ENCODE results near the gene PHOX2A. TPM values are rescaled to one million over a fixed set of nuclear protein-coding genes. Genes with fewer than 3 reads are reported as not detected.
A peak's percentile ranks its signal among the peaks of the same experiment; 100 is the strongest.

PHOX2A gene
- total and polyA plus RNA-seq, 5 experiments from 2014 or later, result not detected

DNA sequence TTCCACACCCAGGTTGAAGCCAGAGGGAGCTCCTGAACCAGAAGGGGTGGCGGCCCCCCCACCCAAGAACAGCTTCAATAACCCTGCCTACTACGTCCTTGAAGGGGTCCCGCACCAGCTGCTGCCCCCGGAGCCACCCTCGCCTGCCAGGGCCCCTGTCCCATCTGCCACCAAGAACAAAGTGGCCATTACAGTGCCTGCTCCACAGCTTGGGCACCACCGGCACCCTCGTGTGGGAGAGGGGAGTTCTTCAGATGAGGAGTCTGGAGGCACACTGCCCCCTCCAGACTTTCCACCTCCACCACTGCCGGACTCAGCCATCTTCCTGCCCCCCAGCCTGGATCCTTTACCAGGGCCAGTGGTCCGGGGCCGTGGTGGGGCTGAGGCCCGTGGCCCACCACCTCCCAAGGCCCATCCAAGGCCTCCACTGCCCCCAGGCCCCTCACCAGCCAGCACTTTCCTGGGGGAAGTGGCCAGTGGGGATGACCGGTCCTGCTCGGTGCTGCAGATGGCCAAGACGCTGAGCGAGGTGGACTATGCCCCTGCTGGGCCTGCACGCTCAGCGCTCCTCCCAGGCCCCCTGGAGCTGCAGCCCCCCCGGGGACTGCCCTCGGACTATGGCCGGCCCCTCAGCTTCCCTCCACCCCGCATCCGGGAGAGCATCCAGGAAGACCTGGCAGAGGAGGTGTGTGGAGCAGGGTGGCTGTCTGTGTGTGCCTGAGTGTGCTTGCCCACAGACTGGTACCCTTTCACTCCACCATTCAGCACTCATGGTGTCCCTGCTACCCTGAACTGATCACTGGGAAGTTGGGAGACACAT, 6.7 kb downstream of the PHOX2A start:
- Mint-ChIP-seq H3K4me3 (no peak overlapping the region), H3K27me3 (peaks cover 17 to 33% (median 22%) of the 10 kb centered on the region in 5 donors), H3K27ac (peak overlapping the region in 2 of 10 donors; percentile 18 to 55), H3K9me3 (no peaks in the 10 kb centered on the region), H3K4me1 (peaks cover 26 to 42% (median 34%) of the 10 kb centered on the region in 4 donors), H3K36me3 (peaks cover 0 to 35% (median 0%) of the 10 kb centered on the region in 3 donors)
- POLR2A ChIA-PET, result interaction anchor here (2.4 kb wide), 1 partner anchor 14 kb away, joined by 11 read pairs; no protein-coding TSS in a partner anchor
- no peak for ATAC-seq
- no peak for DNase-seq

DNA sequence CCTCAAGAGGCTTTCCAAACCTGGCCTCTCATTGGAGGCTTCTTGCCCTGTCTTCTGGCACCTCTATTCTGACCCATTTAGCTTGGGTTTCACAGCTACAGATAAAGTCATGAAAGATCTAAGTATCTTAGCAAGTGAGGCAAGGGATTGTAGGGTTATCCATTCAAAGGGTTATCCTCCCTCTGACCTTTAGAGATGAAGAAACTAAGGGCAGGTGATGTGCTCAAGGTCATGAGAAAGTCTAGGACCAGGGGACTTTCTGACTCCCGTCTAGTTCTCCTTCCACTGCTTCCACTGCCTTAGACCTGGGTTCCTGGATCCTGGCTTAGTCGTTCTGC, 7.2 kb downstream of the PHOX2A start:
- ATAC-seq (no peak), DNase-seq (no peak)
- peaks cover 0 to 40% (median 0%) of the 10 kb centered on the region in 3 donors for H3K36me3 Mint-ChIP-seq
- no peaks in the 10 kb centered on the region for H3K9me3 Mint-ChIP-seq
- POLR2A ChIA-PET, result interaction anchor here (0.9 to 2.4 kb wide), 2 partner anchors 12 to 14 kb away, joined by 3 to 11 read pairs; partner anchors contain the start of gene INPPL1
- H3K27ac Mint-ChIP-seq, result peak overlapping the region in 3 of 10 donors; percentile 10 to 89 (median 55)
- peaks cover 11 to 27% (median 17%) of the 10 kb centered on the region in 5 donors for H3K27me3 Mint-ChIP-seq
- no peak overlapping the region for H3K4me3 Mint-ChIP-seq
- peaks cover 22 to 36% (median 28%) of the 10 kb centered on the region in 4 donors for H3K4me1 Mint-ChIP-seq

DNA sequence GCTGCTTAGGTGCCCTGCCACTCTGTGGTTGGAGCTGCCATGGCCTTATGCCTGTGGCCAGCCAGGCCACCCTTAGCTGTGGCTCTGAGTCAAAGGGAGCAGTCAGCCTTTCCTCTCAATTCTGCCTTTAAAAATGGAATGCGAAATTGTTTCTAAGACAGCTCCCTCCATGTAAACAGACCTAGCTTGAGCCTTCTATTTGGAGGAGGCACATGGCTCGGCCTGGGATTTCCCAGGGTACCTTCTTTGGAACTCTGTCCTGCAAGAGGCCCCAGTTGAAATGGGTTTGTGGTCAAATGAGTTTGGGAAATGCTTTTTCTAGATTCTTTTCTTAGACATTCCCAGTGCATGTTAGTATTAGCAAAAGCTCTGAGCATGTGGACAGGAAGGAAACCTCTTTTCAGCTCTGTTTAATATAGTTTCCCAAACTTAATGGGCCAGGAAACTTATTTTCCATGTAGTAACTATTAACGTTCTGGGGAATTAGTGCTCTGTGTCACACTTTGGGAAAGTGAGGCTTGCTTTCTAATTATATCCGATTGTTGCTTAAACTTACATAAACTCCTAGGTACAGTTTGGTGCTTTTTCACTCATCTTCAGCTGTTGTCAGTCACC, 7.8 kb downstream of the PHOX2A start:
- ATAC-seq (no peak), DNase-seq (peak in 1 of 10 donors; percentile 3)
- H3K9me3 Mint-ChIP-seq, result no peaks in the 10 kb centered on the region
- peaks cover 0 to 45% (median 0%) of the 10 kb centered on the region in 3 donors for H3K36me3 Mint-ChIP-seq
- peak overlapping the region in 5 of 10 donors; percentile 10 to 89 (median 55) for H3K27ac Mint-ChIP-seq
- H3K27me3 Mint-ChIP-seq, result peaks cover 8 to 22% (median 14%) of the 10 kb centered on the region in 5 donors
- POLR2A ChIA-PET, result interaction anchor here (0.9 to 2.4 kb wide), 2 partner anchors 11 to 13 kb away, joined by 3 to 11 read pairs; partner anchors contain the start of gene INPPL1
- peaks cover 19 to 34% (median 25%) of the 10 kb centered on the region in 4 donors for H3K4me1 Mint-ChIP-seq
- no peak overlapping the region for H3K4me3 Mint-ChIP-seq

DNA sequence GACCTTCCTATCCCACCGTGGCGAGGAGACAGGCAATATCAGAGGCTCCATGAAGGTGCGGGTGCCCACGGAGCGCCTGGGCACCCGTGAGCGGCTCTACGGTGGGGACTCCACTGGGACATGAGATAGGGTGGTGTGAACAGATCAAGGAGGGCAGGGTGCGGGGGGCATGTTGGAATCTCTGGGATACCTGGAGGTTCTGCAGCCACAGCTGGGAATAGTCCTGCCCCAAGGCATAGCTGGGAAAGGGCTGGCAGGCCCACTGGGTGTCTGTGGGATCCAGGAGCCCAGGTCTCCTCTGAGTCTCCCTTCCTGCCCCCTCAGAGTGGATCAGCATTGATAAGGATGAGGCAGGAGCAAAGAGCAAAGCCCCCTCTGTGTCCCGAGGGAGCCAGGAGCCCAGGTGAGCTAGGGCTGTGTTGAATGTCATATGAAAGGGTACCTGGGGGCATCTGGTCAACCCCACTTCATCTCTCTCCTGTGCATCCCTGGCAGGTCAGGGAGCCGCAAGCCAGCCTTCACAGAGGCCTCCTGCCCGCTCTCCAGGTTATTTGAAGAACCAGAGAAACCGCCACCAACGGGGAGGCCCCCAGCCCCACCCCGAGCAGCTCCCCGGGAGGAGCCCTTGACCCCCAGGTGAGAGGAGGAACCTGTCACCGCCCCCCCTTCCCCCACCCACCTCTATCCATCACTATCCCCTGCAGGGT, 8.5 kb downstream of the PHOX2A start:
- POLR2A ChIA-PET, result interaction anchor here (0.9 to 2.4 kb wide), 2 partner anchors 10 to 12 kb away, joined by 3 to 11 read pairs; partner anchors contain the start of gene INPPL1
- Mint-ChIP-seq H3K9me3 (no peaks in the 10 kb centered on the region), H3K36me3 (peaks cover 0 to 47% (median 0%) of the 10 kb centered on the region in 3 donors), H3K27ac (peak overlapping the region in 3 of 10 donors; percentile 29 to 87 (median 41)), H3K27me3 (peaks cover 3 to 15% (median 9%) of the 10 kb centered on the region in 5 donors), H3K4me3 (no peak overlapping the region), H3K4me1 (peaks cover 14 to 28% (median 20%) of the 10 kb centered on the region in 4 donors)
- ATAC-seq (no peak), DNase-seq (no peak)

DNA sequence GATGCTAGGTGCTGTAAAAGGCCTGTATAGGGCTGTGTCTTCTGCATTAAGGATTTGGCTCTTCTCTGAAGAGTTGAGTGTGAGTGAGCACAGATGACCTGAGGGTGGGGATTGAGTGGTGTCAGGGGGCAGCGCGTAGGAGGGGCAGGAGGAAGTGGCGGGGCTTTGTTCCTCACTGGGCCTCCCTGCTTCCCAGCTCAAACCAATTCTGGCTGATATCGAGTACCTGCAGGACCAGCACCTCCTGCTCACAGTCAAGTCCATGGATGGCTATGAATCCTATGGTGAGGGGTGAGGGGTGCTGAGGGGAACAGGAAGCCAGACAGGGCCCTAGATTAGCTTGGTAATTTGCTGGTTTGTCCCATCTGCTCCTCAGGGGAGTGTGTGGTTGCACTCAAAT, 9.1 kb downstream of the PHOX2A start:
- Mint-ChIP-seq H3K27me3 (peaks cover 0 to 9% (median 5%) of the 10 kb centered on the region in 5 donors), H3K27ac (peak overlapping the region in 5 of 10 donors; percentile 27 to 87 (median 44)), H3K4me3 (no peak overlapping the region), H3K36me3 (peaks cover 0 to 50% (median 0%) of the 10 kb centered on the region in 3 donors), H3K9me3 (no peaks in the 10 kb centered on the region), H3K4me1 (peaks cover 11 to 24% (median 15%) of the 10 kb centered on the region in 4 donors)
- POLR2A ChIA-PET, result no interaction called here
- DNase-seq (peak in 1 of 10 donors; percentile 7), ATAC-seq (no peak)

DNA sequence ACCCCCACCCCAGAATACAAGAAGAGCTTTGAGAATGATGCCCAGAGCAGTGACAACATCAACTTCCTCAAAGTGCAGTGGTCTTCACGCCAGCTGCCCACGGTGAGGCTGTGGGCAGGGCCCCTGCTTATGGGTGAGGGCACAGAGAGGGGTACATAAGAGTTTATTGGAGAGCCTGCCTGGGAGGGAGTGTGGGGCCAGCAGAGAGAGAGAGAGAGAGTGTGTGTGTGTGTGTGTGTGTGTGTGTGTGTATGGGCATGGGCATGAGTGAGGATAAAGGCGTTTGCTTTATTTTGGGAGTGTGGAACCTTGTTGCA, 9.5 kb downstream of the PHOX2A start:
- POLR2A ChIA-PET, result no interaction called here
- H3K27ac Mint-ChIP-seq, result peak overlapping the region in 6 of 10 donors; percentile 12 to 87 (median 60)
- peaks cover 0 to 6% (median 5%) of the 10 kb centered on the region in 5 donors for H3K27me3 Mint-ChIP-seq
- peaks cover 0 to 55% (median 0%) of the 10 kb centered on the region in 3 donors for H3K36me3 Mint-ChIP-seq
- H3K4me3 Mint-ChIP-seq, result no peak overlapping the region
- H3K4me1 Mint-ChIP-seq, result peaks cover 11 to 23% (median 14%) of the 10 kb centered on the region in 4 donors
- ATAC-seq, result no peak
- no peak for DNase-seq
- no peaks in the 10 kb centered on the region for H3K9me3 Mint-ChIP-seq

DNA sequence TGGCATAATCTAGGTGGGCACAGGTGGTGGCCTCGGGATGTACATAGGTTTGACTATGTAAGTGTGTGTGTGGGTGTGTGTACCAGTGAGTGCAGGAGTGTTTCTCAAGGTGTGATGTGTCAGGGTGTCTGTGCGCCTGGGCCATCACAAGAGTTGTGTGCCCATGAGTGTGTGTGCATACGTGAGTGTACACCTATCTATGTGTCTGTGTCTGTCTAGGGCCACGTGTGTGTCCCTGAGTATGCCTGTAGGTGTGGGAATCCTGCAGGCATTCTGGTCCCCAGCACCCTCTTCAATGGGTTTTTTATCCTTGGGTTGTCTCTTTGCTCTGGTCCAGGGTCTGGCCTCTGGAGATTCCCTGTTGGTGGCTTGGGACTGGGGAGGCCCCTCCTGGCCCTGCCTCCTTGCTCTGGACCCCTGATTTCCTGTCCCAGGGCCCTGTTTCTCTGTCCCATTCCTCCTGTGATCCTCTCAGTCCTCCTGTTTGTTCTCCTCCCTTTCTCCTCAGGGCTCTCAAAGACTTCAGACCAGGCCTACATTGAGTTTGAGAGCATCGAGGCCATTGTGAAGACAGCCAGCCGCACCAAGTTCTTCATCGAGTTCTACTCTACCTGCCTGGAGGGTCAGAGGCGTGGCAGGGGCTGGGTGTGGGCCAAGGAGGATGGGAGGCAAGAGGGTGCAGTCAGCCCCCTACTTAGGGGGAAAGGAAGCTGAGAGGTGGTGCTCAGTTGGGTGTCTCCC, 10.0 kb downstream of the PHOX2A start:
- Mint-ChIP-seq H3K9me3 (no peaks in the 10 kb centered on the region), H3K27me3 (peaks cover 0 to 2% (median under 1%) of the 10 kb centered on the region in 5 donors), H3K27ac (peak overlapping the region in 7 of 10 donors; percentile 32 to 87 (median 65)), H3K4me1 (peaks cover 10 to 18% (median 12%) of the 10 kb centered on the region in 4 donors), H3K4me3 (no peak overlapping the region), H3K36me3 (peaks cover 0 to 58% (median 0%) of the 10 kb centered on the region in 3 donors)
- POLR2A ChIA-PET, result no interaction called here
- DNase-seq (peak in 1 of 10 donors; percentile 4), ATAC-seq (no peak)

DNA sequence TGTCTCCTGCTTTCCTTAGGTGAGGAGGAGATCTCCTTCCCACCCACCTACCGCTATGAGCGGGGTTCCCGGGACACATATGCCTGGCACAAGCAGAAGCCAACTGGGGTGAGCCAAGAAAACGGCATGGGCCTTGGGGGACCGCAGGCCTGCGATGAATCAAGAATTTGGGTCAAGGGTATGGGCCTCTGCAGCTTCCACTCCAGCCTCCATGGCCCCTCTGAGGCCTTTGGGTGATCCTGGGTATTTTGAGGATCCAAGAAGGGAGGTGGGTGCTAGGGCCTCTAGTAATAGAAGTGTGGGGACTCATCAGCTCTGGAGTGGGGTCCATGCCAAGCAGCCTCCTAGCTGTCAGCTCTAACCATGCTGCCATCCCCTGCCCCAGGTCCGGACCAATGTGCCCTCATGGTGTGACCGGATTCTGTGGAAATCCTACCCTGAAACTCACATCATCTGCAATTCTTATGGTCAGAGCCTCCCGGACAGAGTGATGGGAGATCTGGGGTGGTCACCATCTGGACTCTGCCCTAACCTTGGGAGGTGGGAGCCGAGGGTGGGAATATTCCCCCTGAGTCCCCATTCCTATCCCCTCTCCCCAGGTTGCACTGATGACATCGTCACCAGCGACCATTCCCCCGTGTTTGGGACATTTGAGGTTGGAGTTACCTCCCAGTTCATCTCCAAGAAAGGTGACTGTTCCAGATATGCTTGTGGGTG, 10.8 kb downstream of the PHOX2A start:
- DNase-seq (peak in 1 of 10 donors; percentile 12), ATAC-seq (no peak)

DNA sequence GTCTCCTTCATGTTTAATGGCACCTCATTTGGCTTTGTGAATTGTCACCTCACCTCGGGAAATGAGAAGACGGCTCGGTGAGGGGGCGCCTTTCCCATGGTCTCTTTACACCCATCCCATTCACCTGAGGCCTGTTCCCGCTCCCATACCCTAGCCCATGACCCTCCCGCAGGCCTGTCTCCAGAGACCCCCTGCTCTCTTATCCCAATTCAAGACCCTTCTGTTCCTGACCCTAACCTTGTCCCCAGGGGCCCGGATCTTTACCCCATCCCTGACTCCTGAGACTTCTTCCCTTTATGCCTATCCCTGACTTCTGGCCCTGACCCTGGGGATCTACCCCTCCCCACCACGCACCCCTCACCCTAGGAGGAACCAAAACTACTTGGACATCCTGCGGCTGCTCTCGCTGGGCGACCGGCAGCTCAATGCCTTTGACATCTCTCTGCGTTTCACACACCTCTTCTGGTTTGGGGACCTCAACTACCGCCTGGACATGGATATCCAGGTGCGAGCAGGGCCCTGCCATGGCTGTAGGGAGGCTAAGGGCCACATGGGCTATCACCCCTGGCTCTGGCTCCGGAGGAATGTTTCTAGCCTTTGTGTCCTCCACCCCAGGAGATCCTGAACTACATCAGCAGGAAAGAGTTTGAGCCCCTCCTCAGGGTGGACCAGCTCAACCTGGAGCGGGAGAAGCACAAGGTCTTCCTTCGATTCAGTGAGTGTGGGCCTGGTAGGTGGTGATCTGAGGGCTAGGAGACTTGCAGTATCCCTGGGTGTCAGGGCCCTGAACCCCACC, 11.5 kb downstream of the PHOX2A start:
- no peak for ATAC-seq
- H3K27ac Mint-ChIP-seq, result peak overlapping the region in 2 of 10 donors; percentile 73 to 87
- peaks cover 0 to 63% (median 1%) of the 10 kb centered on the region in 3 donors for H3K36me3 Mint-ChIP-seq
- no peaks in the 10 kb centered on the region for H3K27me3 Mint-ChIP-seq
- H3K9me3 Mint-ChIP-seq, result no peaks in the 10 kb centered on the region
- no peak overlapping the region for H3K4me3 Mint-ChIP-seq
- POLR2A ChIA-PET, result interaction anchor here (0.5 to 0.6 kb wide), 2 partner anchors 186 to 195 kb away, joined by 3 to 4 read pairs; no protein-coding TSS in a partner anchor
- H3K4me1 Mint-ChIP-seq, result peaks cover 8 to 17% (median 12%) of the 10 kb centered on the region in 4 donors
- peak in 1 of 10 donors; percentile 14 for DNase-seq

More for the DNA sequence above, 10.8 kb downstream of the PHOX2A start:
- H3K27ac Mint-ChIP-seq, result peak overlapping the region in 4 of 10 donors; percentile 15 to 87 (median 76)
- H3K36me3 Mint-ChIP-seq, result peaks cover 0 to 63% (median 1%) of the 10 kb centered on the region in 3 donors
- peaks cover 8 to 15% (median 12%) of the 10 kb centered on the region in 4 donors for H3K4me1 Mint-ChIP-seq
- POLR2A ChIA-PET, result interaction anchor here (0.5 kb wide), 1 partner anchor 196 kb away, joined by 3 read pairs; no protein-coding TSS in a partner anchor
- H3K27me3 Mint-ChIP-seq, result no peaks in the 10 kb centered on the region
- H3K4me3 Mint-ChIP-seq, result no peak overlapping the region
- no peaks in the 10 kb centered on the region for H3K9me3 Mint-ChIP-seq

DNA sequence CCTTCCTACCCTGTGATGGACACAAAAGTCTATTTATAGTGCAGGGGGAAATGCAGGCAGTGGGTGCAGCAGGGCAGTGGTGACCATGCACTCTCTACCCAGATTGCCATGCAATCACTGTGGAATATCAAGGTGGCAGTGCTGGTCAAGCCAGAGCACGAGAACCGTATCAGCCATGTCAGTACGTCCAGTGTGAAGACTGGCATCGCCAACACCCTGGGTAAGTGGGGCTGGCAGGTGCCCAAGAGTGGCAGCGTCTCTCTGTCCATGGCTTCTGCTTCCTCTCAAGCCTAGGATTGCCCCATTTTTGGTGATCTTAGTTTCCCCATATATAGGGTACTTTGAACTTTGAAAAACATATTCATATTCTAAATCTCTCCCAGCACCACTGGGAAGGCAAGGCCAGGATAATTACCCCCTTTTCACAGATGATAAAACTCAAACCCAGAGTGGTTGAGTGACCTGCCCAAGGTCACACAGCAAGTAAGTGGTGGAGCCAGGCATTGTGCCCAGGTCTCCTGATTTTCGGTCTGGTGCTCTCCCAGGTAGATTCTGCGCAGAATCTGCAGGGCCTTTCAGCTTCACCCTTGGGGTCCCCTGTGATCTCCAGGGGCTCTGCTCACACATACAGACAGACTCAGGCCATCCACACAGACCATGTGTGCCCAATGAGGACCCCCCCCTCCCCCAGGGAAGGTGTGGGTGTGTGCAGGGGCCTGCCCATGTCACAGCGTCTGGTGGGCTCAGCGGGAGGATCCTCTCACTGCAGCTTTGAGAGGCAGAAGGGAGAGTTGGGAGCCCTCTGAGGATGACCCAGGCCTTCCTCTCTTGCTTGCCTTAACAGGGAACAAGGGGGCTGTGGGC, 12.3 kb downstream of the PHOX2A start:
- no peaks in the 10 kb centered on the region for H3K9me3 Mint-ChIP-seq
- peak overlapping the region in 3 of 10 donors; percentile 38 to 87 (median 51) for H3K27ac Mint-ChIP-seq
- ATAC-seq, result no peak
- no peak for DNase-seq
- no peaks in the 10 kb centered on the region for H3K27me3 Mint-ChIP-seq
- H3K36me3 Mint-ChIP-seq, result peaks cover 0 to 57% (median 1%) of the 10 kb centered on the region in 3 donors
- peaks cover 12 to 19% (median 16%) of the 10 kb centered on the region in 4 donors for H3K4me1 Mint-ChIP-seq
- POLR2A ChIA-PET, result interaction anchor here (0.6 kb wide), 1 partner anchor 187 kb away, joined by 4 read pairs; no protein-coding TSS in a partner anchor
- H3K4me3 Mint-ChIP-seq, result no peak overlapping the region
